H54 (cell line): ENCODE measurements around the gene CAMTA1.

Source experiments
- DNase-seq: peaks from one replicate; pipeline ENCODE4 v3.0.0; 2011; ENCODE audit warnings: low spot score, mixed read lengths; ENCODE audit not compliant: insufficient read length
- FAIRE-seq: peaks from 3 replicates; lab custom pipeline; 2011; peaks lifted over from hg19 to GRCh38; lab: Jason Lieb, UNC
- POLR2A ChIP-seq: IDR thresholded peaks from 2 replicates; pipeline ENCODE4 v1.6.1; 2011; ENCODE audit warnings: low read depth, mild to moderate bottlenecking, low read length

CAMTA1 gene

DNA sequence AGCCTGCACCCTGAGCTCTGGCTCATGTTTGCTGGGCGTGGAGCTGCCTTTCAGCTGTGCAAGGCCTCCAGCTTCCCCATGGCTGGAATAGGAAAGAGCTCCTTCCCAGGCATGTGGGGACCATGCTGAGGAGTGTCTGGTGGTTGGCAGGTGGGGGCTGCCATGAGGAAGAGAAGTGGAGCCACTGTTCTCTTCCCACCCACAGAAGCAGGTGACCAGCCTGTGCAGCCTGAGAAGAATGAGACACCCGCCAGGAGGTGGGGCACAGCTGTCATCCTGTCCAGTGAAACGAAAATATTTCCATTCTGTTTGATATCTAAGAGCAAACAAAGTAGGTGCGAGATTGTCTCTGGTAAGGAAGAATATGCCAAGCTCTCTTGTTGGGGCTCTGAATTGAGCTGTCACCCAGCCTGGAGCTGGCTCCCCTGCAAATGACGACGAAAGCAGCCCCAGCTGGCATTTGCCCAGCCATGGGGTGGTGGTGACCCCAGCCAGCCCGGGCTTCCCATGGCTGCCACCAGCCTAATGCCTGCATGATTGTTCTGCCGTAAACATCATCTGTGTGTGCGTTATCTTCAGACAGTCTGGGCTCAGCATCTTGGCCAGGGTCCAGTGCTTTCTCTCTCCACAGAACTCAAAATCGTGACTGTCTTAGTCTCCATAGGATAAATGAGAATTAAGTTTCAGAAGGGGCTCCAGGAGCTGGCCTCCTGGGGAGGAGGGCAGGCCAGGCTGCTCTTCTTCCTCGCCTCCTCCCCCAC is 556.1 kb downstream of the CAMTA1 start:
- DNase-seq = no peak
- no peak for TF ChIP-seq POLR2A
- FAIRE-seq = no peak

DNA sequence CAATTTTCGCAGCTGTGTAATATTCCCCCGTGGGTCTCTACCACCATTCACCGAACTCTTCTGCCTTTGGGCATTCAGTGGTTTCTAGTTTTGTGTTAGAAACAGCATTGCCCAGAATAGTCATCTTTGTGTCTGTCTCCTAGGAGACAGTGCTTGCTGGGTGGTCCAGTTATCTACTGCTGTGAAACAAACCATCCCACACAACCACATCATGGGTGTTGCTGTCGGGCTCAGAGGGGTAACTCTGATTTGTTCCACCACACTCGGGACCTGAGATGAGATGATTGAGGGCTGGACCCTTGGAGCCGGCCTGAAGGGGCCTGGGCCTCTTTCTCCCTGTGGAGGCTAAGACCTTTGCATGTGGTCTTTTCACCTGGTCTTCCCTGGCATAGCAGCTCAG is 558.6 kb downstream of the CAMTA1 start:
- DNase-seq (no peak), FAIRE-seq (no peak)
- no peak for TF ChIP-seq POLR2A

DNA sequence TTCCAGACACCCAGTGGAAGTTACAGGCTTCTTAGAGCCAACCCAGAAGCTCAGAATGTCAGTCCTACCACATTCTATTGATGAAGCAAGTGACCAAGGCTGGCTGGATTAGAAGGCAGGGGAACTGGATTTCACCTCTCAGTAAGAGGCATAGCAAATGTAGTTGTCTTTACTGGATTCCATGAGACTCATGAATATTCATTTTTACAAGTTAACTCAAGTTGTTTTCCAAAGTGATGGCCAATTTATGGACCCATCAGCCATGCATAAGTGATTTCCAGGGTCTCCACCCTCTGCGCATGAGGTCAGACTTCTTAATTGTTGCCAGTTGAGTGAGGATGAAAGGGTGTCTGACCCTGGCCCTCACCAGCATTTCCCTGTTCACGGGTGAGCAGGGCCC is 559.0 kb downstream of the CAMTA1 start:
- DNase-seq = no peak
- TF ChIP-seq POLR2A = no peak
- FAIRE-seq = no peak

DNA sequence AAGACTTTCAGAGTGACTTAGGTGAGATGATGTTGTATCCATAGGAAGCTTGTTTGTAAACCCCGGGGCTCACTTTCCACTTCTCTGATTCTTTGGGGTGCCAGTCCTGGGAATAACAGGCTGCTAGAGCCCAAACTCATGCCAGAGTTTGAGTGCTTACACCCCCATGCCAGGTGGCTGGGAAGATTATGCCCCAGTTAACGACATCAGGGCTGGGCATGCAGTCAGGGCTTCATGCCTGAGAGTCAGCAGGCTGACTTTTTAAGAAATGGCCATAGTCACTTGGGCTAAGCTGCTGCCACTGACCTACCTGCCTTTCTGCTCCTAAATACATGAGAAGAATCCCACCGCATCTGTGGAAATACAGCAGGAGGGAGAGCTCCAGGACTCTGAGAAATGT is 560.3 kb downstream of the CAMTA1 start:
- DNase-seq (no peak), FAIRE-seq (no peak)
- no peak for TF ChIP-seq POLR2A

DNA sequence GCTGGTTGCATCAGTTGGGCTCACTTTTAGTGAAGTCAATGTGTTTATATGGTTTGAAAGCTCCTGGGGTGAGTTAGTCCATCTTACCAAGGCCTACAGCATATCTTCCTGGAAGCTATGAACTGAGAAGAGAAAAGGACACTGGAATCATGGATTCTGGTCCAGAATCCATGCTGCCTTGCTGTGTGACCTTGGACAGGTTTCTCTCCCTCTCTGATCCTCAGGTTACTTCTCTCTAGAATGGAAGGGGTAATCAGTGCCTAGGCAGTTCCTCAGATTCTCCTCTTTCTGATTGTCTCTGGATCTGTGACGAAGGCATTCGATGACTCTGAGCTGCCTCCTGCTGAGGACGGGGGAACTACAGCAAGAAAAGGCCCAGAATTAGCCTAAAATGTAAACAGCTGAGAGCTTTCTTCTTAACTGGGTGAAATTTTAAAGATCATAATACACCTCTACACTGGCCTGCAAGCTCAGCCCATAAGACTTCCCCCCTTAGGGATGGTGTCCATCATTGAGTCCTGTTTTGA is 560.9 kb downstream of the CAMTA1 start:
- FAIRE-seq (no peak), DNase-seq (no peak)
- no peak for TF ChIP-seq POLR2A

DNA sequence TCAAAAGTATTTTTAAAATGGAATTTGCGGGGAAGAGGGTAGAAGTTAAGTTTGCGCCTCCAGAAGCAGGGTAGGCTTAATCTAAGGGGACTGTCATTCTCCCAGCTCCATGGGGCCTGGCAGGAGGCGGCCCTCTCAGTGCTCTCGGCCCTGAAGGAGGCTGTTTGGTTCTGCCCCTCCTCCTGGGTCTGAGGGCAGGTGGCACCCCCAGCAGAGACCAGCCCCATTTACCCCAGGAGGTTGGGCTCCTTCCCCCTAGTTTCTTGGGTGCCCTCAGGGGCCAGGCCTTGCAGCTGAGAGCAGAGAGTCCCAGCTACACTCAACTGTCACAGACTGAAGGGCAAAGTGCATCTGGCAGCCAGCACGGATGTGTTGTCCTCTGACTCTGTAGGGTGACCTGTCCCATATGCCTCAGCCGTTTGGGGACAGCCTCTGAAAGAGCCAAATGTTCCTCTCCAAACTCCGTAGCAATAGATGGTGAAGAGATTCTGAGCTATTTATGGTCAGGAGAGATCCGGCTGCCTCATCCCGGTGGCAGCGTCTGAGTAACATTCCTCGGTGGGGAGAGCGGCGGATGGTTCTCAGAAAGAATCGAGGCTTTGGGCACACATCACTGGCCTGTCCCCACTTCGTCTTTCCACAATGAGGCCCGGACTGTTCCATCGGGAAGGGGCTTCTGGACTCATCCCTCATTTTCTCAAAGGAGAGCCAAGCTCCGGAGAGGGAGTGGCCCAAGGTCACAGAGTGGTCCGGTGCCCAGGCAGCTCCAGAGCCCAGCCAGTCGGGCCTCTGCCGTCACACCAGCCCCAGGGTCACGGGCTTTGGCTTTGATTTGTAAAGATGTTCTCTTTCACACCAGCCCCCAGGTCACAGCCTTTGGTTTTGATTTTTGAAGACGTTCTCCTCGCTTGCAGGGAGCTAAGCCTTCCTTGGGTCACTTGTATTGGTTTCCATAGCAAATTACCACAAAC is 561.6 kb downstream of the CAMTA1 start:
- no peak for TF ChIP-seq POLR2A
- no peak for FAIRE-seq

DNA sequence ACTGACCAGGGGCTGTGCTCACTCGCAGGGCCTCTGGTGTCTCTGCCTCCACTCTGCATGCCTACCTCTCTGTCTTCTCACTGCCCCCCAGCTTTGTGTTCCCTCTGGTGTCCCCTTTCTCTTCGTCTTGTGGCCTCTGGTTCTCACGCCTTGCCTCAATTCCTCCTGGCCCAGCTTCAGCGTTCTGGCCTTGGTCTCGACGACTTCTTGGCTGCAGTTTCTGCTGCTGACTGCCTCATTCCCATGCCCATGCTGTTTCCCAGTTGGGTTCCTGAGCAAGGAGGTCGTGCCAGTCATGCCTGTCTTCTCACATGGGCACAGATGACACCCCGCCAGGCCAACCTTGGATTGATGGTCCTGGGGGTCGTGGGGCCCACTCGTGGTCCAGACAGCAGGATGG is 562.8 kb downstream of the CAMTA1 start:
- TF ChIP-seq POLR2A = no peak
- DNase-seq = no peak
- no peak for FAIRE-seq

More for the DNA sequence above, 561.6 kb downstream of the CAMTA1 start:
- no peak for DNase-seq

DNA sequence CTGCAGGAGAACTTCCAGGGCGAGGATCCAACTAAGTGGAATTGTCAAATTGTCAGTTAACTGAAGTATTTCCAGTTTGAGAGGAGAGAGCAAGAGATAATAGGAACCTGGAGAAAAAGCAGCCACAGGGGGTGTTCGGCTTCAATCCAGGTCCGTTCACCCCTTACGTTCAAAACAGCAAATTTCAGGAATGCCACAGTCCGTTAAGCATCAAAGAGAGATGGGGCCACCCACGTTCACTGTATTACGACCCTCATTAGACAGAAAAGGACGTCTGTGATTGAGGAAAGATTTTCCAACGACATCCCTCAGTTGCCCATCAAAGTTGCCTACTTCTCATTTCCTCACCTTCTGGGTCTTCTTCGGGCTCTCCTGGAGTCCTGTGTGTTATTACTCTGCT is 563.3 kb downstream of the CAMTA1 start:
- DNase-seq (no peak), FAIRE-seq (no peak)
- TF ChIP-seq POLR2A = no peak

DNA sequence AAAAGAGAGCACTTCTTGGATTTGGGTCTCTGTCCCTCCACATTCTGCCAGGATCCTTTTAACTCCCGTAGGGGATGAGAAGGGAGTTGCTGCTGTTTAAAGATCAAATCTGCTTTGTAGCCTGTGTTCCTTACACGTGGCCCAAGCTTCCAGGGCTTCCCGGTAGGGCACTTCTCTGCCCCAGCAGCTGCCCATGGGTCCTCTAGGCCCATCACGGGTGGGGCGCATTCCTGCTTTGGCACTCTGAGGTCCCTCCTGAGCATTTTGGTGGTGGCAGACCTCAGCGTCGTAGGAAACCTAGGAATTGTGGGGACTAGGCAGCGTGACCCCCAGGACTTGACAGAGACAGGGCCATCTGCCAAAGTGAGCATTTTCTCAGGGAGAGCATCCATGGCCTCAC is 565.5 kb downstream of the CAMTA1 start:
- TF ChIP-seq POLR2A = no peak
- FAIRE-seq (no peak), DNase-seq (no peak)

DNA sequence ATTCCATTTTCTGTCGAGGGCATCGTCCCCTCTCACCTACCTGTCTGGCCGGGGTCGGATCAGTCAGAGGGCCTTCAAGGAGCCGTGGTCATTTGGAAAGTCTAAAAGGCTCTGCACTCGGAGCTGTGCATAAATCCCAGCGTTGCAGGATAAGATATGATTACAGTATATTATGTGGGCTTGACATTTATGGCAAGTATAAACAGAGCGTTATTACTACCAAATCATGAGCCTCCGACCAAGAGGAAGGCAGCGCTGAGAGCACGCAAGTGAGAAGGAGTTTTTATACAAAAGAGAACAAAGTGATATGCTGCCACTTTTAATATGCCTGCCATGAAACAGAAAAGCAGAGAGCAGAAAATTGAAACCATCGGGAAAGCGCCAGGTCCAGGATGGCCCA is 566.4 kb downstream of the CAMTA1 start:
- no peak for TF ChIP-seq POLR2A
- no peak for FAIRE-seq
- DNase-seq = no peak

DNA sequence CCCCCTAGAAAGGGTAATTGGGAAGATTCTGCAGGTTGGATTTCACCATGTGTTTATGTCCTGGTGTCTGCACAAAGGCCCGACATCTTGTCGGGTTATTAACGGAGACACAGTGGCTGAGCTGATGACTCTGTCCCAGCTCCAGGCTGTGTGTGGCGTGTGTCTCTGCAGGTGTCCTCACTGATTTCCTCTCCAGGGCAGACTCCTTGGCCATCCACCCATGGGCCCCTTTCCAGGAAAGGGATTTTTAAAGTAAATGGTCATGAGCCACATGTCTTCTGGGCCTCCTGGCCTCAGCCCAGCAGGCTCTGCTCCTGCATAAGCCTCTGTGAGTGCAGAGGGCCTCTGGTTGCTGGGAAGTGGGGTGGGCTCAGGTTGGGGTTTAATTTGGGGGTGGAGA is 567.1 kb downstream of the CAMTA1 start:
- DNase-seq = no peak
- no peak for FAIRE-seq
- no peak for TF ChIP-seq POLR2A

DNA sequence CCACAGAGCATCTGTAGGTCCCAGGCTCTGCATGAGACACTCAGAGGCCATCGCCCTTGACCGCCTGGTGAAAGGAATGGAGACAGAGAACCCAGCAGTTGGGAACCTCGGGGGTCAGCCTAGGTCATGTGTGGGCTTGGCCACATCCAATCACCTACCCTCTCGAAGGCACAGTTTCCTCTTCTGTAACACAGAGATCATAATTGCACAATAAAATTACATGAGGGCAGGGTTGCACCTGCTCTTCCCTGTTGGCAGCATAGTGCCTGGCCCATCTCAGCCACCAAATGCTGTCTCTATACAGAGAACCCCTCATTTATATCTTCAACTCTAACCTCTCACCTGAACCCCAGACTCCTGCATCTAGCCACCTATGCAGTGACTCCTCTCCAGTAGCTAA is 567.7 kb downstream of the CAMTA1 start:
- no peak for DNase-seq
- no peak for FAIRE-seq

DNA sequence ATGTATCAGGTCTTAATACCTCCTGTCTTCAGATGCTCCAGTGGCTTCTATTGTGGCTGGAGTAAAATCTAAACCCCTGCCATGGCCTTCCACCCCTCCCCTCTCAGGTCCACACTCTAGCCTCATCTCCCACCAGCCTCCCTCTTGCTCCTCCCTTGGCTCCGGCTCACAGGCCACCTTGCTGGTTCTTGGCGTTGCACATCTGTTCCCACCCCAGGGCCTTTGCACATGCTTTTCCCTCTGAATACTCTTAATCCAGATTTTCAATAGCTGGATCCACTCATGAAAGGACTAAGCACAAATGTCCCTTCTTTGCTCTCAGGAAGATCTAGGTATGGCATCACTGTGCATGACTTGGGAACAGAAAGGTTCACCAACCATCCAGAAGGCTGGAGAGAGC is 570.4 kb downstream of the CAMTA1 start:
- DNase-seq = no peak
- FAIRE-seq = no peak
- no peak for TF ChIP-seq POLR2A

More for the DNA sequence above, 567.7 kb downstream of the CAMTA1 start:
- no peak for TF ChIP-seq POLR2A

DNA sequence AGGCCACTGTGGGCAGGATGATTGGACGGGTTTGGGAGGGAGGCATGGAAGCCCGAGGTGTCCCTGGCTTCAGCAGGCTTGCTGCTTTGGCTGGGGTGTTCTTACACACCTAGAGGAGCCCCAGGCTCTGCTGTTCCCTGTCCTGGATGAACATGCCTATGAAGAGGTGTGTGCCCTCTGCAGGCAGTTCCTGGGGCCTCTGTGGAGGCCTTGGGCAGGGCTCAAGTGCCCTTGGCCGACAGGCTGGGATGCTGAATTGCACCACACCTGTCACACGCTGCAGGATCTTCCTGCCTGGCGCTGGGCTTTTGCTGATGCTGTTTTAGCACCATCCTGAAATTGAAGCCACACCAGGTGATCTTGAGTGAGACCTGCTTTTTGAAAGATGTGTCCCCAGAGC is 570.8 kb downstream of the CAMTA1 start:
- FAIRE-seq = no peak
- no peak for DNase-seq
- no peak for TF ChIP-seq POLR2A
